Measurements from ENCODE around the gene GPR137B.

Gene GPR137B

DNA sequence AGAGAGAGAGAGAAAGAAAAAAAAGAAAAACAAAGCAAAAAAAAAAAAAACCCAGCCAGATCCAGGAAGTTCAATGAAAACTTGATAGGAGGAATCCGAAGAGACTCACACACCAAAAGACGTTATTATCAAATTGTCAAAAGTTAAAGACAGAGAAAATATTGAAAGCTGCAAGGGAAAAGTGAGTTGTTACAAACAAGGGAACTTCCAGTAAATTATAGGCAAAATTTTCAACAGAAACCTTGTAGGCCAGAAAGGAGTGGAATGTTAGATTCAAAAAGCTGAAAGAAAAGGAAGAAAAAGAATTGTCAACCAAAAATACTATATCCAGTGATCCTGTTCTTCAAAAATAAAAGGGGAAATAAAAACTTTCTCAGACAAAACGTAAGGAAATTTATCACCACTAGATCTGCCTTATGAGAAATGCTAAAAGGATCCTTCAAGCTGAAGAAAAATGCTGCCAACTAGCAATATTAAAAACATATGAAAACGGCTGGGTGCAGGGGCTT, 115.8 kb downstream of the GPR137B start:
- TF ChIP-seq, protein P1, sequence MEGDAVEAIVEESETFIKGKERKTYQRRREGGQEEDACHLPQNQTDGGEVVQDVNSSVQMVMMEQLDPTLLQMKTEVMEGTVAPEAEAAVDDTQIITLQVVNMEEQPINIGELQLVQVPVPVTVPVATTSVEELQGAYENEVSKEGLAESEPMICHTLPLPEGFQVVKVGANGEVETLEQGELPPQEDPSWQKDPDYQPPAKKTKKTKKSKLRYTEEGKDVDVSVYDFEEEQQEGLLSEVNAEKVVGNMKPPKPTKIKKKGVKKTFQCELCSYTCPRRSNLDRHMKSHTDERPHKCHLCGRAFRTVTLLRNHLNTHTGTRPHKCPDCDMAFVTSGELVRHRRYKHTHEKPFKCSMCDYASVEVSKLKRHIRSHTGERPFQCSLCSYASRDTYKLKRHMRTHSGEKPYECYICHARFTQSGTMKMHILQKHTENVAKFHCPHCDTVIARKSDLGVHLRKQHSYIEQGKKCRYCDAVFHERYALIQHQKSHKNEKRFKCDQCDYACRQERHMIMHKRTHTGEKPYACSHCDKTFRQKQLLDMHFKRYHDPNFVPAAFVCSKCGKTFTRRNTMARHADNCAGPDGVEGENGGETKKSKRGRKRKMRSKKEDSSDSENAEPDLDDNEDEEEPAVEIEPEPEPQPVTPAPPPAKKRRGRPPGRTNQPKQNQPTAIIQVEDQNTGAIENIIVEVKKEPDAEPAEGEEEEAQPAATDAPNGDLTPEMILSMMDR (IDR thresholded peaks at IDR 0.05; ENCODE audit: control insufficient read depth, extremely low read depth, insufficient read depth) = no peak
- H3K4me3 ChIP-seq (ENCODE audit: low read depth, low read length) = no peak overlapping the region
- no peak for DNase-seq (ENCODE audit: low read depth)
